HCT116 (cell line): ENCODE results near the gene RPL6.

Experiments used
- CTCF ChIP-seq, 3 experiments: fragments of 200-600 bp in 1 of 3; sonication (generic) in 1 of 3; IDR thresholded peaks in 2 of 3; conservative IDR thresholded peaks in 1 of 3; 2 replicates each; pipeline ENCODE4 v1.5.1; 2012 to 2017; ENCODE audit warnings: low read depth in 2 of 3, low read length in 2 of 3, antibody characterized with exemption in 1 of 3, borderline replicate concordance in 1 of 3, control low read depth in 1 of 3, mild to moderate bottlenecking in 1 of 3, mixed read lengths in 1 of 3, mixed run types in 1 of 3, moderate library complexity in 1 of 3; ENCODE audit not compliant: insufficient read depth in 1 of 3
- FOSL1 ChIP-seq: IDR thresholded peaks from 2 replicates; pipeline ENCODE4 v1.6.1; 2012; ENCODE audit warnings: low read depth
- JUND ChIP-seq: IDR thresholded peaks from 2 replicates; pipeline ENCODE4 v1.6.1; 2012
- POLR2A ChIP-seq: IDR thresholded peaks from 2 replicates; pipeline ENCODE4 v1.7.0; 2011; ENCODE audit warnings: borderline replicate concordance; ENCODE audit not compliant: insufficient read depth, insufficient read length; ENCODE audit errors: extremely low read depth
- POLR2AphosphoS5 ChIP-seq: IDR thresholded peaks from 2 replicates; pipeline ENCODE4 v1.6.1; 2011; ENCODE audit warnings: mild to moderate bottlenecking, low read depth, low read length, moderate library complexity
- RAD21 ChIP-seq: IDR thresholded peaks from 2 replicates; pipeline ENCODE4 v1.6.1; 2012; ENCODE audit warnings: low read depth, mild to moderate bottlenecking
- SIN3A ChIP-seq: IDR thresholded peaks from 2 replicates; pipeline ENCODE4 v1.6.1; 2012; ENCODE audit warnings: low read depth
- SRF ChIP-seq: IDR thresholded peaks from 2 replicates; pipeline ENCODE4 v1.6.1; 2012; ENCODE audit warnings: low read depth
- ZBTB33 ChIP-seq: IDR thresholded peaks from 2 replicates; pipeline ENCODE4 v1.6.1; 2011; ENCODE audit warnings: mild to moderate bottlenecking, low read length, moderate library complexity; ENCODE audit not compliant: insufficient replicate concordance; ENCODE audit errors: extremely low read depth

GRCh38 chr12:112382866-112383265 is 26.5 kb downstream of the RPL6 start:
- TF ChIP-seq POLR2A: no peak
- TF ChIP-seq CTCF (IDR thresholded peaks at IDR 0.05 in 2 of 3, conservative IDR thresholded peaks at IDR 0.05 in 1 of 3; ENCODE audit: borderline replicate concordance in 1 of 3, insufficient read depth in 1 of 3, low read depth in 2 of 3, low read length in 2 of 3): no peak
- TF ChIP-seq POLR2AphosphoS5: no peak
- TF ChIP-seq SRF: no peak
- TF ChIP-seq JUND: no peak
- no peak for TF ChIP-seq FOSL1
- TF ChIP-seq SIN3A: no peak
- TF ChIP-seq ZBTB33: no peak
- TF ChIP-seq RAD21: no peak
